HG02885 (cell line): ENCODE measurements around the gene IL17REL.
"Not testable (repeated sequence)": the region's sequence is repeated elsewhere in the genome, so short reads cannot be mapped to it uniquely, and the experiment has no call there.

Source experiments
- ATAC-seq: cut with Tn5 transposase; IDR thresholded peaks from one replicate; pipeline ENCODE4 v1.9.1; 2021; ENCODE audit warnings: mild to moderate bottlenecking; ENCODE audit not compliant: unreplicated experiment, poor library complexity

IL17REL gene

DNA sequence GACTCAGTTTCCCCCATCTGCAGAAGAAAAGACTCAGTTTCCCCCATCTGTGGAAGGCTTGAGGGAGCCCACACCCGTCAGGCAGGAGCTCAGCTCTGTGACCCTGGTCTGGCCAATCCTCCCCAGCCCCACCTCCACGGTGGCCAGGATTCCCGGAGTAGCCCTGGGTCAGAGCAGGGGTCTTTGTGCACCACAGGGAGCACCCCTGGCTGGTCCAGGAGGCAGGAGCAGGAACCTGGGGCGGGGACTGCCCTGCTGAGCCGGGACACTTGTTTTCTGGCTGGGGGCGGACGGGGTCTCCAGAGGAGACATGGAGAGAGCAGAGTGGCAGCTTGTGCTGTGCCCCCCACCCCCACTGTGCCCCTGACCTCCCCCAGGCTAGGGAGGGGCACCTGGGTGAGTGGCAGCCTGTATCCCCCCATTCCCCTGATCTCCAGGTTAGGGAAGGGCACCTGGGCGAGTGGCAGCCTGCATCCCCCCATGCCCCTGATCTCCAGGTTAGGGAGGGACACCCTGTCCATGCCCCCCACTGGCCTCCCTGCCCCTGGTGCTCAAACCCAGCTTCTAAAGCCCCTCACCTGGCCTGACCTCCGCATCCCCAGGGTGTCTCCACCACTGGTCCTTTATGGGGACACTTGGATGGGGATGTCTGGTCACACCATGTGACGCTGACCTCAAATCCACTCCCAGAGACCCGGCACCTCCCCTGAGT is 18.8 kb downstream of the IL17REL start:
- no peak for ATAC-seq

- no peak for ATAC-seq
Measured at GRCh38 chr22:49992921-49993648, 19.5 kb downstream of the IL17REL start.

GRCh38 chr22:49991907-49992533 is 20.5 kb downstream of the IL17REL start:
- ATAC-seq = no peak

DNA sequence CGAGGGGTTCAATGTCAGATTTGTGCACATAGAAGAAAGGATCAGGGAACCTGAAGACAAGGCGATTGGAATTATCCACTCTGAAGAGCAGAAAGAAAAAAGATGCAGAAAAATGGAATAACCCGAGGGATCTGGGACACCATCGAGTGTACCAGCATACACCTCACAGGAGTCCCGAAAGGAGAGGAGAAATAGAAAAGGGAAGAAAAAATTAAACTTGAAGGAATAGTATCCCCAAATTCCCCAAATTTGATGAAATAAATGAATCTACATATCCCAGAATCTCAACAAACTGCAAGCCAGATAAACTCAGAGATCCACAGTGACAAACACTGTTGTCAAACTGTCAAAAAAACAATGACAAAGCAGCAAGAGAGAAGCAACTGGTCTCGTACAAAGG is 21.4 kb downstream of the IL17REL start:
- ATAC-seq = no peak

- ATAC-seq = not testable (repeated sequence)
Measured at GRCh38 chr22:49989826-49990225, 22.7 kb downstream of the IL17REL start.

- no peak for ATAC-seq
Measured at GRCh38 chr22:49986325-49986724, 26.2 kb downstream of the IL17REL start.

- no peak for ATAC-seq
Measured at GRCh38 chr22:49983148-49984042, 29.2 kb downstream of the IL17REL start.

GRCh38 chr22:49981799-49982198 is 30.8 kb downstream of the IL17REL start:
- not testable (repeated sequence) for ATAC-seq

GRCh38 chr22:49979587-49980264 is 32.8 kb downstream of the IL17REL start:
- ATAC-seq = no peak

- ATAC-seq = no peak
Measured at GRCh38 chr22:49977578-49977977, 35.0 kb downstream of the IL17REL start.

GRCh38 chr22:49976439-49977175 is 36.0 kb downstream of the IL17REL start:
- ATAC-seq = no peak

- no peak for ATAC-seq
Measured at GRCh38 chr22:49975543-49976389, 36.8 kb downstream of the IL17REL start.

DNA sequence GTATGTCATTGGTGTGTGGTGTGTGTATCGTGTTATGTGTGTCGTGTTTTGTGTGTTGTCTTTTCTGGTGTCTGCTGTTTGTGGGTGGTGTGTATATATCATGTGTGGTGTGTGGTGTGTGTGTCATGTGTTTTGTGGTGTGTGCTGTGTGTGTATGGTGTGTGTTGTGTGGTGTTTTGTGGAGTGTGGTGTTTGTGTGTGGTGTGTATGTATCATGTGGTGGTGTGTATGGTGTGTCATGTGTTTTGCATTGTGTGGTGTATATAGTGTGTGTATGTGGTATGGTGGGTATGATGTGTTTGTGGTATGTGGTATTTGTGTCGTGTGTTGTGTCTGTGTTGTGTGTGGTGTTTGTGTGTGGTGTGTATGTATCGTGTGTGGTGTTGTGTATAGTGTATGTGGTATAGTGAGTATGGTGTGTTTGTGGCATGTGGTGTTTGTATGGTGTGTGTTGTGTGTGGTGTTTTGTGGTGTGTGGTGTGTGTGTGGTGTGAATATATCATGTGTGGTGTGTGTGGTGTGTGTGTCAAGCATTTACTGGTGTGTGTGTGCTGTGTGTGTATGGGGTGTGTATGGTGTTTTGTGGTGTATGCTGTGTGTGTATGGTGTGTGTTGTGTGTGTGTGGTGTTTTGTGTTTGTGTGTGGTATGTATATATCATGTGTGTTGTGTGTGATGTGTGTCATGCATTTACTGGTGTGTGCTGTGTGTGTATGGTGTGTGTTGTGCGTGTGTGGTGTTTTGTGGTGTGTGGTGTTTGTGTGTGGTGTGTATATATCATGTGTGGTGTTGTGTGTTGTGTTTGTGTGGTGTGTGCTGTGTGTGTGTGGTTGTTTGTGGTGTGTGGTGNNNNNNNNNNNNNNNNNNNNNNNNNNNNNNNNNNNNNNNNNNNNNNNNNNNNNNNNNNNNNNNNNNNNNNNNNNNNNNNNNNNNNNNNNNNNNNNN is 39.3 kb downstream of the IL17REL start:
- no peak for ATAC-seq

DNA sequence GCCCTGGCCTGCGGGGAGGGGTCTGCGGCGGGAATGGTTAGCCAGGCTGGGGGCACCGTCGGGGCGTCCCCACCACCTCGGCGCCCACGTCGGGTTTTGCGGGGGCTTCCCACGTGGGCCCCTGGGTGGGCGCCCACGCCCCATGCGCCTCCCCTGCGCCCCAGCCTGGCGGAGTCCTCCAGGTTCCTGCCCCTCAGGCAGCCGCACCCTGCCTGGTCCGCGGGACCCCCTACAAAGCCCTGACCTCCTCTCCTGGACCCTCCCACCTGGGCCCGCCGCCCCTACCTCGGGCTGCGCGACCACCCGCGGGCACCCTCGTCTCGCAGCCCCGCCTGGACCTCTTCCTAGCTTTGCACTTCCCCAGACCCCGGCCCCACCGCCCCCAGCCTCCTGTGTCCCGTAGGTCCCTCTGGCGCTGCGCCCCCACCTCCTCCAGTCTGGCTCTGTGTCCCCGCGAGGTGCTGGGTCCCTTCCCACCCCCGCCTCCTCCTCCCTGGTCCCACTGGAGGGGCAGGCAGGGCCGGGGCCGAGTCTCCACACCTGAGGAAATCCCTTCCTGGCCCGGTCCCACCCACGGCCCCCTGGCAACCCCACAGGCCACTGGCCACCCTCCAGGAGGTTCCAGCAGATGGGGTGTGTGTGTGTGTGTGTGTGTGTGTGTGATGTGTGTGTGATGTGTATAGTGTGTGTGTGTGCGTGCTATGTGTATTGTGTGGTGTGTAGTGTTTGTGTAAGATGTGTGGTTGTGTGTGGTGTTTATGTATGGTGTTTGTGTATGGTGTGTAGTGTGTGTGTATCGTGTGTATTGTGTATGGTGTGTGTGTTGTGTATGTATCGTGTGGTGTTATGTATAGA is 40.2 kb downstream of the IL17REL start:
- no peak for ATAC-seq

DNA sequence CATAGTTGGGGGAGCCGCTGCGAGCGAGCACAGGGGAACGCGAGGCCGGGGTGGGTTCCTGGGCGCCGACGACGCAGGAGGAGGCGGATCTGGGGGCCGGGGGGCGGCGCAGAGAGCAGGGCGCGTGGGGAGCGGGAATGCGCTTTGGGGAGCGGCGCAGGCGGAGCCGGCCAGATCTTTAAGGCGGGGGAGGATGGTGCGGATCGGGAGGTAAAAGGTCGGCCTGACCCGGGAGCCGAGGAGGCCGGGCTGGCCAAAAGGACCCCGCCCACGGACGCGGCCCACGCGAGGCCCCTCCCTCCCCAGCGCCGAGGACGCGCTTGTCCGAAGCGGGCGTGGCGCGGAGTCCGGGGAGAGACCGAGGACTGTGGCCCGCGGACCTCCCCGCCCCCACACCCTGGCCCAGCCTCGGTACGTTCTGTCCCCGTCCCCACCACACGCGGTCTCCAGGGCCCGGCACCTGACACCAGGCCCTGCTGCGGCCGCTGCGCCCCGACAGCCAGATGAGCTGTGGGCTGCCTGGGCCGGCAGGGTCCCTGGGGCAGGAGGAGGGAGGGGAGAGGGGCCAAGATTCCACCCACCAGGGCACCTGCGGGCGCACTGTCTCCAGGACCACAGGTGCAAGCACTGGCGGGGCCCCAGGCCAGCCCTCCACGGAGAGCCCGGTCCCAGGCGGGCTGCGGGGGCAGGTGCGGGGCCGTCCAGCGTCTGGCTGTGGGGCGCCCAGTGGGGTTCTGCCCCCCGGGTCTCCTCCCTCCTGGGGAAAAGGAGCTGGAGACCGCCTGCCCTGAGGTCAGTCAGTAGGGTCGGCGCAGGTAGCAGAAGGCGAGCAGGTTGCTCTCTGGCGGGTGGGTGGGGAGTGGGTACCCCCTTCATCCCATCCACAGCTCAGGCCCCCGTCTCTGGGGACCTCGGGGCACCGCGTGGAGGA is 41.1 kb downstream of the IL17REL start:
- peak; percentile 33 for ATAC-seq
